Endothelial cell of umbilical vein (primary cell): ENCODE data around the gene NES. TPM values are rescaled to one million over a fixed set of nuclear protein-coding genes. Genes with fewer than 3 reads are reported as not detected.

ENCODE experiments used
- BruUV-seq: library from RNA; stranded (reverse); fragments of 400-500 nt; replicated peaks from 2 replicates; lab custom pipeline; 2021; lab: Mats Ljungman, UMichigan
- CTCF ChIA-PET: fragments of 300-600, 350-600 bp; sonication (Branson Sonifier 250); formaldehyde crosslinking; loops from one replicate; lab custom pipeline; 2021; ENCODE audit warnings: antibody characterized with exemption, inconsistent platforms; lab: Charles Lee
- POLR2A ChIA-PET: fragments of 300-600, 350-600 bp; sonication (Branson Sonifier 250); formaldehyde crosslinking; loops from one replicate; lab custom pipeline; 2021; ENCODE audit warnings: antibody characterized with exemption, inconsistent platforms; lab: Charles Lee
- DNase-seq: peaks from one replicate; pipeline ENCODE4 v3.0.0-alpha.2; 2011; ENCODE audit warnings: low read depth, low spot score
- FAIRE-seq: peaks from 2 replicates; lab custom pipeline; 2011; peaks lifted over from hg19 to GRCh38; lab: Jason Lieb, UNC
- H2AFZ ChIP-seq: 2 replicates; pipeline ENCODE4 v1.6.0; 2012; ENCODE audit warnings: low read depth, low read length, control low read depth, inconsistent platforms
- H3K27ac ChIP-seq: 2 replicates; pipeline ENCODE4 v1.5.1; 2011; ENCODE audit warnings: low read depth, mild to moderate bottlenecking, control low read depth, low read length, moderate library complexity; ENCODE audit not compliant: insufficient read depth
- H3K27me3 ChIP-seq, 2 experiments: 2 replicates each; pipeline versions ENCODE4 v1.6.0 to v1.6.1; 2011; ENCODE audit warnings: low read length in 2 of 2, mixed read lengths in 1 of 2; ENCODE audit not compliant: control insufficient read depth in 2 of 2, insufficient read depth in 2 of 2
- H3K36me3 ChIP-seq, 2 experiments: 2 replicates in 1 of 2; 3 replicates in 1 of 2; pipeline ENCODE4 v1.5.1; 2011; ENCODE audit warnings: low read length in 2 of 2, mild to moderate bottlenecking in 1 of 2, moderate library complexity in 1 of 2; ENCODE audit not compliant: control insufficient read depth in 2 of 2, insufficient read depth in 2 of 2; ENCODE audit errors: extremely low read depth in 1 of 2
- H3K4me1 ChIP-seq: 3 replicates; pipeline ENCODE4 v1.5.1; 2011; ENCODE audit warnings: mild to moderate bottlenecking, low read length; ENCODE audit not compliant: control insufficient read depth, insufficient read depth; ENCODE audit errors: extremely low read depth
- H3K4me2 ChIP-seq: 2 replicates; pipeline ENCODE4 v1.6.1; 2011; ENCODE audit warnings: low read length, control low read depth, mixed read lengths; ENCODE audit not compliant: insufficient read depth
- H3K4me3 ChIP-seq, 3 experiments: fragments of 200-600 bp in 1 of 3; sonication (generic), shearing (Covaris generic) in 1 of 3; replicated peaks in 1 of 3; 2 replicates each; pipeline ENCODE4 v1.5.1; 2011 to 2016; ENCODE audit warnings: control low read depth in 3 of 3, low read length in 3 of 3, mild to moderate bottlenecking in 2 of 3, inconsistent platforms in 1 of 3, low read depth in 1 of 3, moderate library complexity in 1 of 3; ENCODE audit not compliant: insufficient read depth in 1 of 3
- H3K79me2 ChIP-seq: 2 replicates; pipeline ENCODE4 v1.6.0; 2012; ENCODE audit warnings: low read length, inconsistent platforms; ENCODE audit not compliant: control insufficient read depth, insufficient read depth
- H3K9ac ChIP-seq: replicated peaks from 2 replicates; pipeline ENCODE3; 2011; ENCODE audit warnings: low read length, control low read depth; ENCODE audit not compliant: insufficient read depth; ENCODE audit errors: extremely low read depth
- H3K9me1 ChIP-seq: replicated peaks from 3 replicates; pipeline ENCODE4 v1.6.0; 2011; ENCODE audit warnings: mild to moderate bottlenecking, low read length; ENCODE audit not compliant: control insufficient read depth, insufficient read depth; ENCODE audit errors: extremely low read depth
- H3K9me3 ChIP-seq: replicated peaks from 2 replicates; pipeline ENCODE4 v1.5.1; 2012; ENCODE audit warnings: low read length, inconsistent platforms; ENCODE audit not compliant: control insufficient read depth, insufficient read depth
- H4K20me1 ChIP-seq: replicated peaks from 2 replicates; pipeline ENCODE3; 2011; ENCODE audit warnings: mild to moderate bottlenecking, low read length; ENCODE audit not compliant: control insufficient read depth, insufficient read depth; ENCODE audit errors: extremely low read depth
- EZH2 ChIP-seq: IDR thresholded peaks from 2 replicates; pipeline ENCODE4 v1.6.1; 2012; ENCODE audit warnings: borderline replicate concordance, low read depth, mild to moderate bottlenecking, moderate library complexity, low read length, inconsistent platforms; ENCODE audit not compliant: severe bottlenecking
- FOS ChIP-seq: IDR thresholded peaks from 2 replicates; pipeline ENCODE4 v1.6.1; 2011; ENCODE audit warnings: mild to moderate bottlenecking, low read length, moderate library complexity, borderline replicate concordance; ENCODE audit not compliant: insufficient read depth
- GATA2 ChIP-seq: IDR thresholded peaks from 2 replicates; pipeline ENCODE4 v1.7.0; 2011; ENCODE audit warnings: low read depth, mild to moderate bottlenecking, moderate library complexity, mixed read lengths, low read length; ENCODE audit not compliant: insufficient read length, insufficient read depth
- JUN ChIP-seq: IDR thresholded peaks from 2 replicates; pipeline ENCODE4 v1.6.1; 2011; ENCODE audit warnings: borderline replicate concordance, low read depth; ENCODE audit not compliant: insufficient read length, insufficient read depth
- MYC ChIP-seq: IDR thresholded peaks from one replicate; pipeline ENCODE4 v1.6.1; 2011; ENCODE audit warnings: mild to moderate bottlenecking, low read depth, low read length
- POLR2A ChIP-seq: IDR thresholded peaks from 2 replicates; pipeline ENCODE4 v1.6.1; 2012; ENCODE audit warnings: low read depth, mild to moderate bottlenecking, control low read depth, low read length
- POLR2AphosphoS5 ChIP-seq: IDR thresholded peaks from 2 replicates; pipeline ENCODE4 v1.6.1; 2012; ENCODE audit warnings: low read depth, mild to moderate bottlenecking, control low read depth, low read length, moderate library complexity; ENCODE audit not compliant: insufficient read depth
- dilution Hi-C: fragments of 300-500 bp; cut with MboI; formaldehyde crosslinking; loops from one replicate; pipeline ENCODE4 v1.15.0; 2019; ENCODE audit warnings: low sequenced_read_pairs; ENCODE audit not compliant: extremely low pct_ligation_motif_present
- intact Hi-C: fragments of 100-400 bp; cut with micrococcal nuclease; formaldehyde crosslinking; loops from one replicate; pipeline ENCODE4 v1.10.0; 2022
- polyA plus RNA-seq, 4 experiments: library from polyadenylated mRNA; depleted of rRNA in 3 of 4; stranded (reverse) in 3 of 4; unstranded in 1 of 4; fragments of >200 nt; gene quantifications; 2 replicates each; pipeline versions ENCODE4 v1.2.1 to v1.2.3, GENCODE V29; 2011 to 2012; ENCODE audit warnings: missing spikeins in 1 of 4
- total RNA-seq: library from RNA; stranded (reverse); gene quantifications from 2 replicates; pipeline ENCODE4 v1.2.3, GENCODE V29; 2021
- TF ChIP-seq, protein P1 (sequence below), 2 donors: IDR thresholded peaks; 1 replicate in 1 of 2; 2 replicates in 1 of 2; pipeline ENCODE4 v1.5.1; 2011; ENCODE audit warnings: low read length in 2 of 2, mild to moderate bottlenecking in 2 of 2, moderate library complexity in 2 of 2, control low read depth in 1 of 2, inconsistent platforms in 1 of 2, low read depth in 1 of 2; ENCODE audit not compliant: insufficient read depth in 1 of 2; ENCODE audit errors: extremely low read depth in 1 of 2
- TF ChIP-seq, protein P2 (sequence below): IDR thresholded peaks from 2 replicates; pipeline ENCODE4 v1.6.1; 2011; ENCODE audit not compliant: insufficient read depth, insufficient read length

The NES gene
- total and polyA plus RNA-seq, 2 donors (not counting 3 experiments of a cell fraction or from before 2014, with no cell fraction given) = 19.4 to 274 TPM

GRCh38 chr1:156706657-156707416, 29.6 kb upstream of the NES start:
- Histone ChIP-seq H2AFZ (peak overlapping the region; percentile 52), H3K79me2 (no peaks in the 10 kb centered on the region), H3K27ac (no peak overlapping the region), H3K4me2 (no peak overlapping the region), H3K27me3 (peaks cover 0 to 3% of the 10 kb centered on the region in 2 experiments), H3K9me3 (no peaks in the 10 kb centered on the region), H3K4me1 (peaks cover 19% of the 10 kb centered on the region), H3K4me3 (no peak overlapping the region), H4K20me1 (no peaks in the 10 kb centered on the region), H3K9ac (no peak overlapping the region), H3K9me1 (no peaks in the 10 kb centered on the region), H3K36me3 (no peaks in the 10 kb centered on the region)
- no peak for DNase-seq
- dilution Hi-C loops (no loop called here), intact Hi-C loops (loop anchor here (1.0 kb wide), 3 partner anchors 18 to 80 kb away; no protein-coding TSS in a partner anchor)
- ChIA-PET CTCF (interaction anchor here (0.7 to 15.5 kb wide), 11 partner anchors 9 to 226 kb away, joined by 3 to 453 read pairs (median 11); partner anchors contain the start of genes INSRR and NTRK1), POLR2A (interaction anchor here (0.6 kb wide), 1 partner anchor 154 kb away, joined by 3 read pairs; the partner anchor contains the start of gene NTRK1)
- no peak for TF ChIP-seq FOS
- no peak for TF ChIP-seq EZH2
- TF ChIP-seq, protein P1, sequence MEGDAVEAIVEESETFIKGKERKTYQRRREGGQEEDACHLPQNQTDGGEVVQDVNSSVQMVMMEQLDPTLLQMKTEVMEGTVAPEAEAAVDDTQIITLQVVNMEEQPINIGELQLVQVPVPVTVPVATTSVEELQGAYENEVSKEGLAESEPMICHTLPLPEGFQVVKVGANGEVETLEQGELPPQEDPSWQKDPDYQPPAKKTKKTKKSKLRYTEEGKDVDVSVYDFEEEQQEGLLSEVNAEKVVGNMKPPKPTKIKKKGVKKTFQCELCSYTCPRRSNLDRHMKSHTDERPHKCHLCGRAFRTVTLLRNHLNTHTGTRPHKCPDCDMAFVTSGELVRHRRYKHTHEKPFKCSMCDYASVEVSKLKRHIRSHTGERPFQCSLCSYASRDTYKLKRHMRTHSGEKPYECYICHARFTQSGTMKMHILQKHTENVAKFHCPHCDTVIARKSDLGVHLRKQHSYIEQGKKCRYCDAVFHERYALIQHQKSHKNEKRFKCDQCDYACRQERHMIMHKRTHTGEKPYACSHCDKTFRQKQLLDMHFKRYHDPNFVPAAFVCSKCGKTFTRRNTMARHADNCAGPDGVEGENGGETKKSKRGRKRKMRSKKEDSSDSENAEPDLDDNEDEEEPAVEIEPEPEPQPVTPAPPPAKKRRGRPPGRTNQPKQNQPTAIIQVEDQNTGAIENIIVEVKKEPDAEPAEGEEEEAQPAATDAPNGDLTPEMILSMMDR (IDR thresholded peaks at IDR 0.05; ENCODE audit: extremely low read depth in 1 of 2, insufficient read depth in 1 of 2, low read depth in 1 of 2, low read length in 2 of 2) = no peak
- TF ChIP-seq POLR2A = no peak
- TF ChIP-seq MYC = no peak
- TF ChIP-seq JUN = no peak
- TF ChIP-seq, protein P2, sequence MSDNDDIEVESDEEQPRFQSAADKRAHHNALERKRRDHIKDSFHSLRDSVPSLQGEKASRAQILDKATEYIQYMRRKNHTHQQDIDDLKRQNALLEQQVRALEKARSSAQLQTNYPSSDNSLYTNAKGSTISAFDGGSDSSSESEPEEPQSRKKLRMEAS = no peak
- no peak for TF ChIP-seq GATA2
- TF ChIP-seq POLR2AphosphoS5 = no peak
- no TSS peak for BruUV-seq
- FAIRE-seq = no peak
